ENCODE measurements around the gene APBB1IP. TPM values are rescaled to one million over a fixed set of nuclear protein-coding genes. Genes with fewer than 3 reads are reported as not detected.

The APBB1IP gene
- total RNA-seq, 1 experiment from 2014 or later, result not detected

GRCh38 chr10:26544932-26545331 is 106.8 kb downstream of the APBB1IP start:
- Histone ChIP-seq H3K27me3 (ENCODE audit: insufficient read depth, low read length) (no peaks in the 10 kb centered on the region), H3K56ac (ENCODE audit: insufficient read length, low read depth, low read length) (no peak overlapping the region), H4K5ac (ENCODE audit: insufficient read length, low read depth, low read length) (no peak overlapping the region), H3K4ac (ENCODE audit: low read depth, low read length) (no peak overlapping the region), H3K23ac (ENCODE audit: insufficient read length, low read depth, low read length) (no peak overlapping the region), H2AFZ (ENCODE audit: low read length) (no peak overlapping the region), H3K14ac (ENCODE audit: insufficient read depth, low read length) (no peak overlapping the region), H3K27ac (ENCODE audit: insufficient read length, low read depth, low read length) (no peak overlapping the region), H2AK5ac (ENCODE audit: insufficient read length, low read length) (no peak overlapping the region), H4K8ac (replicated peaks; ENCODE audit: insufficient read length, low read depth, low read length) (no peak overlapping the region), H2BK120ac (ENCODE audit: low read depth, low read length, poor library complexity, severe bottlenecking) (no peak overlapping the region), H2BK15ac (ENCODE audit: low read depth, low read length) (no peak overlapping the region), H4K91ac (ENCODE audit: insufficient read length, low read depth, low read length) (no peak overlapping the region), H3K18ac (ENCODE audit: insufficient read length, low read depth, low read length) (no peak overlapping the region), H2BK12ac (ENCODE audit: insufficient read length, low read depth, low read length) (no peak overlapping the region), H2BK20ac (ENCODE audit: low read depth, low read length, poor library complexity, severe bottlenecking) (no peak overlapping the region), H3K4me1 (ENCODE audit: insufficient read depth, low read length) (no peaks in the 10 kb centered on the region), H3K79me1 (ENCODE audit: insufficient read depth, low read depth, low read length, poor library complexity, severe bottlenecking) (no peaks in the 10 kb centered on the region), H3K23me2 (ENCODE audit: insufficient read length, low read depth, low read length, poor library complexity, severe bottlenecking) (no peaks in the 10 kb centered on the region), H3T11ph (ENCODE audit: low read length) (no peak overlapping the region), H3K79me2 (ENCODE audit: insufficient read depth, low read length) (no peaks in the 10 kb centered on the region), H3K4me2 (ENCODE audit: insufficient read depth, insufficient read length, low read length) (no peak overlapping the region), H3K9ac (ENCODE audit: extremely low read depth, insufficient read length, low read length) (no peak overlapping the region), H2BK5ac (ENCODE audit: insufficient read length, low read length) (no peak overlapping the region), H4K20me1 (ENCODE audit: control insufficient read depth, insufficient read depth, insufficient read length) (no peaks in the 10 kb centered on the region), H3K9me3 (ENCODE audit: control insufficient read depth, low read depth, low read length) (no peaks in the 10 kb centered on the region)
- Mint-ChIP-seq H3K36me3 (ENCODE audit: insufficient read depth in 1 of 3, low read depth in 3 of 3) (no peaks in the 10 kb centered on the region), H3K4me3 (no peak overlapping the region), H3K9me3 (no peaks in the 10 kb centered on the region), H3K27me3 (ENCODE audit: low read depth) (no peaks in the 10 kb centered on the region), H3K27ac (no peak overlapping the region), H3K4me1 (peaks cover 8 to 12% of the 10 kb centered on the region in 2 experiments)
- DNase-seq, result no peak
- TF ChIP-seq CTCF (conservative IDR thresholded peaks at IDR 0.05), result no peak

All from H9 (cell line).